Measurements from ENCODE around the gene TMEM266. TPM values are rescaled to one million over a fixed set of nuclear protein-coding genes. Genes with fewer than 3 reads are reported as not detected.
A peak's percentile ranks its signal among the peaks of the same experiment; 100 is the strongest.

The TMEM266 gene
- total RNA-seq, 2 experiments from 2014 or later, result not detected

- H3K4me3 Mint-ChIP-seq, result no peak overlapping the region
- peaks cover 15 to 16% of the 10 kb centered on the region in 2 experiments for H3K27me3 ChIP-seq (ENCODE audit: control insufficient read depth in 1 of 2, insufficient read depth in 2 of 2, low read length in 2 of 2)
- TF ChIP-seq CTCF (IDR thresholded peaks at IDR 0.05), result peak; percentile 88
- peaks cover 8% of the 10 kb centered on the region for H3K4me1 ChIP-seq (ENCODE audit: insufficient read depth, low read length)
- ATAC-seq (ENCODE audit: poor library complexity) (peak; percentile 89), DNase-seq (peak; percentile 48 to 79 (median 62))
- H3K36me3 ChIP-seq (ENCODE audit: insufficient read depth, low read length), result no peaks in the 10 kb centered on the region
- H3K9me3 ChIP-seq (ENCODE audit: control insufficient read depth in 1 of 2, insufficient read depth in 1 of 2, low read length in 2 of 2), result no peaks in the 10 kb centered on the region
- no peak overlapping the region for H3K27ac Mint-ChIP-seq
- H3K9me3 Mint-ChIP-seq, result no peaks in the 10 kb centered on the region
- ChIA-PET POLR2A (no interaction called here), CTCF (interaction anchor here (0.8 to 1.9 kb wide), 12 partner anchors 8 to 411 kb away, joined by 3 to 23 read pairs (median 4); no protein-coding TSS in a partner anchor)
- no peaks in the 10 kb centered on the region for H3K4me1 Mint-ChIP-seq (ENCODE audit: low read depth)
- peaks cover 24% of the 10 kb centered on the region for H3K27me3 Mint-ChIP-seq
- H3K4me3 ChIP-seq (ENCODE audit: low read length), result no peak overlapping the region
- no peaks in the 10 kb centered on the region for H3K36me3 Mint-ChIP-seq (ENCODE audit: low read depth)
- intact Hi-C loops (cut with DNase I, micrococcal nuclease), result loop anchor here (1.0 to 2.0 kb wide), 4 partner anchors 82 to 411 kb away; no protein-coding TSS in a partner anchor
- no peak overlapping the region for H3K27ac ChIP-seq (ENCODE audit: low read depth in 1 of 2, low read length in 2 of 2)
These were observed 79.7 kb downstream of the TMEM266 start for GRCh38 chr15:76139368-76140073.

GRCh38 chr15:76140074-76140464, 80.3 kb downstream of the TMEM266 start:
- no peaks in the 10 kb centered on the region for H3K4me1 Mint-ChIP-seq (ENCODE audit: low read depth)

GRCh38 chr15:76146812-76147211, 87.0 kb downstream of the TMEM266 start:
- Histone ChIP-seq H3K9me3 (ENCODE audit: control insufficient read depth in 1 of 2, insufficient read depth in 1 of 2, low read length in 2 of 2) (no peaks in the 10 kb centered on the region), H3K27ac (ENCODE audit: low read depth in 1 of 2, low read length in 2 of 2) (no peak overlapping the region), H3K4me1 (ENCODE audit: insufficient read depth, low read length) (peaks cover 15% of the 10 kb centered on the region), H3K4me3 (ENCODE audit: low read length) (no peak overlapping the region), H3K27me3 (ENCODE audit: control insufficient read depth in 1 of 2, insufficient read depth in 2 of 2, low read length in 2 of 2) (peaks cover 13 to 21% of the 10 kb centered on the region in 2 experiments), H3K36me3 (ENCODE audit: insufficient read depth, low read length) (no peaks in the 10 kb centered on the region)
- Mint-ChIP-seq H3K27ac (no peak overlapping the region), H3K27me3 (peaks cover 50% of the 10 kb centered on the region), H3K4me3 (no peak overlapping the region), H3K4me1 (ENCODE audit: low read depth) (peaks cover 6% of the 10 kb centered on the region), H3K9me3 (no peaks in the 10 kb centered on the region), H3K36me3 (ENCODE audit: low read depth) (no peaks in the 10 kb centered on the region)
- CTCF ChIA-PET, result no interaction called here
- POLR2A ChIA-PET, result no interaction called here
- DNase-seq, result no peak
- intact Hi-C loops (cut with DNase I, micrococcal nuclease), result no loop called here
- no peak for ATAC-seq (ENCODE audit: poor library complexity)
- TF ChIP-seq CTCF (IDR thresholded peaks at IDR 0.05), result no peak

More at GRCh38 chr15:76140074-76140464, 80.3 kb downstream of the TMEM266 start:
- H3K27ac Mint-ChIP-seq, result no peak overlapping the region
- ChIA-PET POLR2A (no interaction called here), CTCF (interaction anchor here (1.1 to 1.9 kb wide), 9 partner anchors 9 to 84 kb away, joined by 3 to 23 read pairs (median 4); no protein-coding TSS in a partner anchor)
- no peak overlapping the region for H3K27ac ChIP-seq (ENCODE audit: low read depth in 1 of 2, low read length in 2 of 2)
- H3K4me3 ChIP-seq (ENCODE audit: low read length), result no peak overlapping the region
- no peak for TF ChIP-seq CTCF (IDR thresholded peaks at IDR 0.05)
- H3K9me3 Mint-ChIP-seq, result no peaks in the 10 kb centered on the region
- peaks cover 29% of the 10 kb centered on the region for H3K27me3 Mint-ChIP-seq
- H3K9me3 ChIP-seq (ENCODE audit: control insufficient read depth in 1 of 2, insufficient read depth in 1 of 2, low read length in 2 of 2), result no peaks in the 10 kb centered on the region
- no peaks in the 10 kb centered on the region for H3K36me3 Mint-ChIP-seq (ENCODE audit: low read depth)
- peaks cover 8% of the 10 kb centered on the region for H3K4me1 ChIP-seq (ENCODE audit: insufficient read depth, low read length)
- DNase-seq, result no peak
- intact Hi-C loops (cut with DNase I, micrococcal nuclease), result loop anchor here in 1 of 2 experiments (2.0 kb wide), 1 partner anchor 411 kb away; no protein-coding TSS in a partner anchor
- peaks cover 15 to 17% of the 10 kb centered on the region in 2 experiments for H3K27me3 ChIP-seq (ENCODE audit: control insufficient read depth in 1 of 2, insufficient read depth in 2 of 2, low read length in 2 of 2)
- H3K36me3 ChIP-seq (ENCODE audit: insufficient read depth, low read length), result no peaks in the 10 kb centered on the region
- H3K4me3 Mint-ChIP-seq, result no peak overlapping the region
- ATAC-seq (ENCODE audit: poor library complexity), result no peak

Measured in CD4-positive, alpha-beta T cell (primary cell).